ENCODE results near the gene MAPK1.

DNA sequence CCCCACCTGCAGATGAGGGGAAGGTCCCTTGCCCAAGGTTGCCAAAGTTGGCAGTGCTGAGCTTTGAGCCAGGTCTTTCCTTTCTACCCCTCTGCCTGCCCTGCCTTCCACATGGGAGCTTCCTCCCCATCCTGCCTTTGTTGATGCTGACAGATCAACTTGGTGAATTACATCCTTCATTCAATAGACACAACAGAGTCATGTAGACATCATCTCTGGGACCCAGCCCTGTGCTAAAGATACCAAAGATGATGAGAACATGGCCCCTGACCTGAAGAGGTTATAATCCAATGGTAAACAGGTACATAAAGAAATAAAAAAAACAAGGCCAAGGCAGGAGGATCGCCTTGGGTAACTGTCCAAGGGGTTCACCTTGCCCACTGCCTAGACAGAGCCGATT lies 42.4 kb upstream of the MAPK1 start:
- TF ChIP-seq CTCF (IDR thresholded peaks at IDR 0.05) (no peak), SIN3A (IDR thresholded peaks at IDR 0.05; ENCODE audit: borderline replicate concordance, insufficient read depth, low read depth, low read length) (no peak), POLR2AphosphoS5 (IDR thresholded peaks at IDR 0.05; ENCODE audit: low read depth, low read length) (no peak), TCF7L2 (IDR thresholded peaks at IDR 0.05; ENCODE audit: low read depth, low read length) (no peak)
